ENCODE data around the gene TAF1D.
"Not testable (repeated sequence)": the region's sequence is repeated elsewhere in the genome, so short reads cannot be mapped to it uniquely, and the experiment has no call there.

The TAF1D gene

DNA sequence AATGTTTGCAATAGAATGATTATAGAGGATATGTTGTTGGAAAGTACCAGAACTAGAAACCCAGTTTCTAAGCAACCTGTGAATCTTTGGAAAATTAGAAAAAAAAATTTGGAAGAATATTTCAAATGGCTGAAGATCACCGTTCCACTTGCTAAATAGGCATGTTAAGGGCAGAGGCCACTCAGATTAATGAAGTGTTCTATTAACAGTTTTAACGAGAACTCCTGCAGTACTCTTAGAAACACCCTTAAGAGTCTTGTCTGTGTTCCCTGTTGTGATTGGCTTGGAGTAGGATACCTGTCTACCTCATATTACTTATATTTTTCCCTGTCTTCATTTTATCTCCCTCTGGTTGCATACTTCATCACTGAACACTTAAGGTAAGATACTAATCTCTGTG, 4.8 kb upstream of the TAF1D start:
- ATAC-seq: no peak

DNA sequence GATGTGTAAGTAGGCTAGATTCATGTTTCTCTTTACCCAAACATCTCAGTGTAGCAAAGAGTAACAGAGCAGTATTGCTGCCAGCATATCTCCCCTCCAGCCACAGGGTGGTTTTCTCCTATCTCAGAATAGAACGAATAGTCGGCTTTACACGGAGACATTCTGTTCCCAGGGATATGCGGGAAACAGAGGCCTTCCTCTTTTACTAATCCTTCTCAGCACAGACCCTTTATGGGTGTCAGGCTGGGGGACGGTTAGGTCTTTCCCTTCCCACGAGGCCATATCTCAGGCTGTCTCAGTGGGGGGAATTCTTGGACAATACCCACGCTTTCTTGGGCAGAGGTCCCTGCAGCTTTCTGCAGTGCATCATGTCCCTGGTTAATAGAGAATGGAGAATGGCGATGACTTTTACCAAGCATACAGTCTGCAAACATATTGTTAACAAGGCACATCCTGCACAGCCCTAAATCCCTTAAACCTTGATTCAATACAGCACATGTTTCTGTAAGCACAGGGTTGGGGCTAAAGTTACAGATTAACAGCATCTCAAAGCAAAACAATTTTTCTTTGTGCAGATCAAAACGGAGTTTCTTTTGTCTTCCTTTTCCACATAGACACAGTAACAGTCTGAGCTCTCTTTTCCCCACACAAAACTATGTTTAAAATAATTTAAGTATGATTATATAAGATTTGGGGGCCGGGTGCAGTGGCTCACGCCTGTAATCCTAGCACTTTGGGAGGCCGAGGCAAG, 3.9 kb upstream of the TAF1D start:
- not testable (repeated sequence) for ATAC-seq

More for the DNA sequence above, 4.8 kb upstream of the TAF1D start:
- no peak for TF ChIP-seq TOX (CRISPR knock-in tag; IDR thresholded peaks at IDR 0.05; ENCODE audit: borderline replicate concordance)
- TF ChIP-seq ARNTL (CRISPR knock-in tag; IDR thresholded peaks at IDR 0.05; ENCODE audit: borderline replicate concordance, low read depth): no peak
- no peak for TF ChIP-seq SNAI2 (CRISPR knock-in tag; IDR thresholded peaks at IDR 0.05)
- no peak for TF ChIP-seq BACH2 (CRISPR knock-in tag; IDR thresholded peaks at IDR 0.05; ENCODE audit: borderline replicate concordance)
- no peak for TF ChIP-seq ESRRG (CRISPR knock-in tag; IDR thresholded peaks at IDR 0.05)
- TF ChIP-seq, protein P1, sequence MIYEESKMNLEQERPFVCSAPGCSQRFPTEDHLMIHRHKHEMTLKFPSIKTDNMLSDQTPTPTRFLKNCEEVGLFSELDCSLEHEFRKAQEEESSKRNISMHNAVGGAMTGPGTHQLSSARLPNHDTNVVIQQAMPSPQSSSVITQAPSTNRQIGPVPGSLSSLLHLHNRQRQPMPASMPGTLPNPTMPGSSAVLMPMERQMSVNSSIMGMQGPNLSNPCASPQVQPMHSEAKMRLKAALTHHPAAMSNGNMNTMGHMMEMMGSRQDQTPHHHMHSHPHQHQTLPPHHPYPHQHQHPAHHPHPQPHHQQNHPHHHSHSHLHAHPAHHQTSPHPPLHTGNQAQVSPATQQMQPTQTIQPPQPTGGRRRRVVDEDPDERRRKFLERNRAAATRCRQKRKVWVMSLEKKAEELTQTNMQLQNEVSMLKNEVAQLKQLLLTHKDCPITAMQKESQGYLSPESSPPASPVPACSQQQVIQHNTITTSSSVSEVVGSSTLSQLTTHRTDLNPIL (CRISPR knock-in tag; IDR thresholded peaks at IDR 0.05; ENCODE audit: low read depth): no peak
- no peak for TF ChIP-seq TCF4 (CRISPR knock-in tag; IDR thresholded peaks at IDR 0.05; ENCODE audit: borderline replicate concordance)
- no peak for TF ChIP-seq ZFP3 (CRISPR knock-in tag; IDR thresholded peaks at IDR 0.05)
- TF ChIP-seq CSDC2 (CRISPR knock-in tag; IDR thresholded peaks at IDR 0.05): no peak
- TF ChIP-seq ZC3H10 (CRISPR knock-in tag; IDR thresholded peaks at IDR 0.05): no peak
- TF ChIP-seq, protein P2, sequence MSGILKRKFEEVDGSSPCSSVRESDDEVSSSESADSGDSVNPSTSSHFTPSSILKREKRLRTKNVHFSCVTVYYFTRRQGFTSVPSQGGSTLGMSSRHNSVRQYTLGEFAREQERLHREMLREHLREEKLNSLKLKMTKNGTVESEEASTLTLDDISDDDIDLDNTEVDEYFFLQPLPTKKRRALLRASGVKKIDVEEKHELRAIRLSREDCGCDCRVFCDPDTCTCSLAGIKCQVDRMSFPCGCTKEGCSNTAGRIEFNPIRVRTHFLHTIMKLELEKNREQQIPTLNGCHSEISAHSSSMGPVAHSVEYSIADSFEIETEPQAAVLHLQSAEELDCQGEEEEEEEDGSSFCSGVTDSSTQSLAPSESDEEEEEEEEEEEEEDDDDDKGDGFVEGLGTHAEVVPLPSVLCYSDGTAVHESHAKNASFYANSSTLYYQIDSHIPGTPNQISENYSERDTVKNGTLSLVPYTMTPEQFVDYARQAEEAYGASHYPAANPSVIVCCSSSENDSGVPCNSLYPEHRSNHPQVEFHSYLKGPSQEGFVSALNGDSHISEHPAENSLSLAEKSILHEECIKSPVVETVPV (CRISPR knock-in tag; IDR thresholded peaks at IDR 0.05): no peak
- TF ChIP-seq, protein P3, sequence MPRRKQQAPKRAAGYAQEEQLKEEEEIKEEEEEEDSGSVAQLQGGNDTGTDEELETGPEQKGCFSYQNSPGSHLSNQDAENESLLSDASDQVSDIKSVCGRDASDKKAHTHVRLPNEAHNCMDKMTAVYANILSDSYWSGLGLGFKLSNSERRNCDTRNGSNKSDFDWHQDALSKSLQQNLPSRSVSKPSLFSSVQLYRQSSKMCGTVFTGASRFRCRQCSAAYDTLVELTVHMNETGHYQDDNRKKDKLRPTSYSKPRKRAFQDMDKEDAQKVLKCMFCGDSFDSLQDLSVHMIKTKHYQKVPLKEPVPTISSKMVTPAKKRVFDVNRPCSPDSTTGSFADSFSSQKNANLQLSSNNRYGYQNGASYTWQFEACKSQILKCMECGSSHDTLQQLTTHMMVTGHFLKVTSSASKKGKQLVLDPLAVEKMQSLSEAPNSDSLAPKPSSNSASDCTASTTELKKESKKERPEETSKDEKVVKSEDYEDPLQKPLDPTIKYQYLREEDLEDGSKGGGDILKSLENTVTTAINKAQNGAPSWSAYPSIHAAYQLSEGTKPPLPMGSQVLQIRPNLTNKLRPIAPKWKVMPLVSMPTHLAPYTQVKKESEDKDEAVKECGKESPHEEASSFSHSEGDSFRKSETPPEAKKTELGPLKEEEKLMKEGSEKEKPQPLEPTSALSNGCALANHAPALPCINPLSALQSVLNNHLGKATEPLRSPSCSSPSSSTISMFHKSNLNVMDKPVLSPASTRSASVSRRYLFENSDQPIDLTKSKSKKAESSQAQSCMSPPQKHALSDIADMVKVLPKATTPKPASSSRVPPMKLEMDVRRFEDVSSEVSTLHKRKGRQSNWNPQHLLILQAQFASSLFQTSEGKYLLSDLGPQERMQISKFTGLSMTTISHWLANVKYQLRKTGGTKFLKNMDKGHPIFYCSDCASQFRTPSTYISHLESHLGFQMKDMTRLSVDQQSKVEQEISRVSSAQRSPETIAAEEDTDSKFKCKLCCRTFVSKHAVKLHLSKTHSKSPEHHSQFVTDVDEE (CRISPR knock-in tag; IDR thresholded peaks at IDR 0.05): no peak
- no peak for TF ChIP-seq ZNF8 (CRISPR knock-in tag; IDR thresholded peaks at IDR 0.05)

DNA sequence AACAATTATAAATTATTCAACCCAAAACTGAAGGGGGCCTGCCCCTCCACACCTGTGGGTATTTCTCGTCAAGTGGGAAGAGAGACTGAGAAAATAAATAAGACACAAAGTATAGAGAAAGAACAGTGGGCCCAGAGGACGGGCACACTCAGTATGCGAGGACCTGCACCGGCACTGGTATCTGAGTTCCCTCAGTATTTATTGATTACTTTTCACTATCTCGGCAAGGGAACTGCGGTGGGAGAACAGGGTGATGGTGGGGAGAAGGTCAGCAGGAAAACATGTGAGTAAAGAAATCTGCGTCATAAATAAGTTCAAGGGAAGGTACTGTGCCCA, 3.3 kb upstream of the TAF1D start:
- TF ChIP-seq ISL1 (CRISPR knock-in tag; IDR thresholded peaks at IDR 0.05) (no peak), ESRRG (CRISPR knock-in tag; IDR thresholded peaks at IDR 0.05) (no peak), CSDC2 (CRISPR knock-in tag; IDR thresholded peaks at IDR 0.05) (no peak), GLIS3 (CRISPR knock-in tag; IDR thresholded peaks at IDR 0.05) (no peak), ZNF70 (CRISPR knock-in tag; IDR thresholded peaks at IDR 0.05) (no peak), ZFP3 (CRISPR knock-in tag; IDR thresholded peaks at IDR 0.05) (no peak), OSR1 (CRISPR knock-in tag; IDR thresholded peaks at IDR 0.05) (no peak), TOX (CRISPR knock-in tag; IDR thresholded peaks at IDR 0.05; ENCODE audit: borderline replicate concordance) (no peak), ZFP30 (CRISPR knock-in tag; IDR thresholded peaks at IDR 0.05) (no peak), RARB (CRISPR knock-in tag; IDR thresholded peaks at IDR 0.05) (no peak), ZNF8 (CRISPR knock-in tag; IDR thresholded peaks at IDR 0.05) (no peak), SNAI2 (CRISPR knock-in tag; IDR thresholded peaks at IDR 0.05) (no peak), ARNTL (CRISPR knock-in tag; IDR thresholded peaks at IDR 0.05; ENCODE audit: borderline replicate concordance, low read depth) (no peak), PPARA (CRISPR knock-in tag; IDR thresholded peaks at IDR 0.05; ENCODE audit: borderline replicate concordance) (no peak), BACH2 (CRISPR knock-in tag; IDR thresholded peaks at IDR 0.05; ENCODE audit: borderline replicate concordance) (no peak)
- TF ChIP-seq, protein P3 (CRISPR knock-in tag; IDR thresholded peaks at IDR 0.05): no peak
- TF ChIP-seq, protein P2 (CRISPR knock-in tag; IDR thresholded peaks at IDR 0.05): no peak
- TF ChIP-seq, protein P4, sequence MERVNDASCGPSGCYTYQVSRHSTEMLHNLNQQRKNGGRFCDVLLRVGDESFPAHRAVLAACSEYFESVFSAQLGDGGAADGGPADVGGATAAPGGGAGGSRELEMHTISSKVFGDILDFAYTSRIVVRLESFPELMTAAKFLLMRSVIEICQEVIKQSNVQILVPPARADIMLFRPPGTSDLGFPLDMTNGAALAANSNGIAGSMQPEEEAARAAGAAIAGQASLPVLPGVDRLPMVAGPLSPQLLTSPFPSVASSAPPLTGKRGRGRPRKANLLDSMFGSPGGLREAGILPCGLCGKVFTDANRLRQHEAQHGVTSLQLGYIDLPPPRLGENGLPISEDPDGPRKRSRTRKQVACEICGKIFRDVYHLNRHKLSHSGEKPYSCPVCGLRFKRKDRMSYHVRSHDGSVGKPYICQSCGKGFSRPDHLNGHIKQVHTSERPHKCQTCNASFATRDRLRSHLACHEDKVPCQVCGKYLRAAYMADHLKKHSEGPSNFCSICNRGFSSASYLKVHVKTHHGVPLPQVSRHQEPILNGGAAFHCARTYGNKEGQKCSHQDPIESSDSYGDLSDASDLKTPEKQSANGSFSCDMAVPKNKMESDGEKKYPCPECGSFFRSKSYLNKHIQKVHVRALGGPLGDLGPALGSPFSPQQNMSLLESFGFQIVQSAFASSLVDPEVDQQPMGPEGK (CRISPR knock-in tag; IDR thresholded peaks at IDR 0.05; ENCODE audit: borderline replicate concordance): no peak
- ATAC-seq: no peak
